Measurements from ENCODE around the gene MGME1.

The MGME1 gene, protein sequence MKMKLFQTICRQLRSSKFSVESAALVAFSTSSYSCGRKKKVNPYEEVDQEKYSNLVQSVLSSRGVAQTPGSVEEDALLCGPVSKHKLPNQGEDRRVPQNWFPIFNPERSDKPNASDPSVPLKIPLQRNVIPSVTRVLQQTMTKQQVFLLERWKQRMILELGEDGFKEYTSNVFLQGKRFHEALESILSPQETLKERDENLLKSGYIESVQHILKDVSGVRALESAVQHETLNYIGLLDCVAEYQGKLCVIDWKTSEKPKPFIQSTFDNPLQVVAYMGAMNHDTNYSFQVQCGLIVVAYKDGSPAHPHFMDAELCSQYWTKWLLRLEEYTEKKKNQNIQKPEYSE

DNA sequence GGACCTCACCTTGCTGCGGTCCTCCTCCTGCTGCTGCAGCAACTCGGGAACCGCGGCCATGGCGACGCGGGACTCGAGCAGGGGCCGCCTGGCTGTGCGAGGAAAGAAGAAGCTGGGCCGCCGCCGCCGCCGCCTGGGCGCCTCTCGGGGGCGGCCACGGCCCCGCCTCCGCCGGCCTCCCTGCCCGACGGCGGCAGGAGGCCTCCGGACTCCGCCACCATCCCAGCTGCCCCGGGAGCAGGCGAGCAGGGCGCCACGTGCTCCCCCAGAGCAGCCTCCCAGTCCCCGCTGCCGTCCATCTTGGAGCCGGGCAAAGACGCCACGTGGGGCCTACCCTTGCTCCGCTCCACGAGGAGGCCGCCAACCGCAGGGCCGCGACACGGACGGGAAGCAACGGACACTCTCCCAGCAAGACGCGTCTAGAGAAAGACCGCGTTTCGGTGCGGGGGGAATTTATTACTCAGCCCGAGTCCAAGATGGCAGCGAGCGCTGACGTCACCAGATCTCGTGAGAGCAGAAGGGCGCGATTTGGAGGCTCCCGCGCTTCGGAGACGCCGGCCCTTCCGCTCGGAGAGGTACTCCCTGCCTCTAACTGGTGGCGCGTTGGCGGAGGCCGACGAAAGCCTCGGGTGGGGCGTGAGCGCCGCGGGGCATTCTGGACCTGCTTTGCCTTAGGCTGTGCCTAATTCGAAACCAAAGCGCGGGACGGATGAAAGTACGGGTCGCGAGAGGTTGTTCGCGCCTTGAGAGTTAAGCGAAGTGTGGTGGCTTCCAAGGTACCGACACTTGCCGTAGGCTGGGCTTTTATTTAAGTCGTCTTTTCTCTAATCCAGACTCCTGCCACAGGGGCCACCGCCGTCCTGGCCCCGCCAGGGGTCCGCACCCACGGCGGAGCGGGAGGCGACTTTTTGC is at the start of gene MGME1, which contains the start of gene SNX5:
MGME1 (plus strand) TSS at position 653 of the 912 bp plus-strand sequence. CDS start 842 bp downstream, outside the sequence.
SNX5 (minus strand) TSS at position 429 of the 912 bp plus-strand sequence; CDS start at position 60, 369 bp downstream.
- DNase-seq = peak; percentile 100

DNA sequence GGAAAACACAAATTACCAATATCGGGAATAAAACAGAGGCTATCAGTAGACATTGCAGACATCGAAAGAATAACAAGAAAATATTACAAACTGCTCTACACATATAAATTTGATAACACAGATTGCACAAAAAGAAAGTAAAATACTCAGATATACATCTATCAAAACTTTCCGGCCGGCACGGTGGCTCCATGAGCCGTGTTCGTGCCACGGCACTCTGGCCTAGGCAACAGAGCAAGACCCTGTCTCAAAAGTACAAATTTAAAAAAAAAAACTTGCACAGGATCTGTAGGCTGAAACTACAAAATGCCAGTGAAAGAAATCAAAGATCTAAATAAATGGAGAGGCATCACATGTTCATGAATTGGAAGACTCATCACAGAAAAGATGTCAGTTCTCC is 49.7 kb upstream of the MGME1 start:
- no peak for DNase-seq

DNA sequence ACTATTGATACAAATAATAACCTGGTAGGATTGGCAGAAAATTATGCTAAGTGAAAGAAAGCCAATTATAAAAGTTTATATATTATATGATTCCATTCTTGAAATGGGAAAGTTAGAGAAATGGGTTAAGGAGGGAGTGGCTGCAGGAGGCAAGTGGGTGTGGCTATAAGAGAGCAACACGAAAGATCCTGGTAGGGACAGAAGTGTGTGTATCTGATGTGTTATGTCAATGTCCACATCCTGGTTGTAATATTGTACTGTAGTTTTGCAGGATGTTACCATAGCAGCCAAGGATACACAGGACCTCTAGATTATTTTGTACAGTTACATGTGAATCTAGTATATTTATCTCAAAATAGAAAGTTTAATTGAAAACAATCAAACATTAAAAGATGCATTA is 47.0 kb upstream of the MGME1 start:
- DNase-seq = no peak

DNA sequence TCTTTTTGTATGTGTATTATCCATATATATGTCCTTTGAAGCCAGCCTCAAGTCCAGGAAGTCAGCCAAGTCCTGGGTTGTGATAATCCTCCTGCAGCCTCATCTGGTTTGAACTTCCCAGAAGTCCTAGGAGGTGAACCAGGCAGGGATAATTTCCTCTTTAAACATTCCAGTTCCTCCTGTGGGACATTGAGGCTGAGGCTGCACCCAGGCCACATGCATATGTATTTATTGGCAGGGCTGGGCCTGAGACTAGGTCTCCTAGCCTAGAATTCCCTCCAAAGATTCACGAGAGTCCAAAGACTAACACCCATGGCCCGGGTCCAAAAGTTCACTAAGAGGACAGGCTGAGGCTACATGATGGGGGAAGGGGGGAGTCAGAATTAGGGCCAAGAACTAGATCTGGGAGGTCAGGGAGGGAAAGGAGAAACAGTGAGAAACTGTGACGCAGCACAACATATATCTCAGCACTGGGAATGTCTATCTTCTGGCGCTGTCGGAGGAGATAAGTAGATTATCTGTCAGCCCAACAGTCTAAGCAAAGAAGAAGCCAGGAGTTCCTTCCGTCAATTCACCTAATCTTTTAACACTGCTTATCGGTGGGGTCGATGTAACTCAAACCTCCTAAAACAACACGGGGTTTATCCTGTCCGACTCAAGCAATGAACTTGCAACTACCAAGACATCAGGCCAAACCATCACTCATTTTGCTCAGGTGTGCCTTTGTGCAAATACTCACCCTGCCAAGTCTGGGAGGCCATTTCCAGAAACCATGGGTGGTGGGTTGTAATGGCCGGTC is 43.5 kb upstream of the MGME1 start:
- DNase-seq = no peak

DNA sequence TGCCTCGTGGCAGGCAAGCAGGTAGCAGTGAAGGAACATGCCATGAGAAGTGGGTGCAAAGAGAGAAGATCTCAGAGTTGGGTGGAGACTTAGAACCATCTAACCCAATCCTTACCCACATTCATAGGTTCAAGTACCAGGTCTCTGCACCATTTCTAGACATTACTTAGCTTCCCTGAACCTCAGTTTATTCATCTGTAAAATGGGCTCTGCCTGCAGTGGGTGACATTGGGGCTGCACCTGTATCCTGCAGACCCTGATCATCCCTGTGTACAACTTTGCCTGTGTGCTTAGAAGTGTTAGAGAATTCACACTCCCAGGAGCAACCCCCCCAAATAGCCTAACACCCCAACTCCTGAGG is 42.9 kb upstream of the MGME1 start:
- no peak for DNase-seq

DNA sequence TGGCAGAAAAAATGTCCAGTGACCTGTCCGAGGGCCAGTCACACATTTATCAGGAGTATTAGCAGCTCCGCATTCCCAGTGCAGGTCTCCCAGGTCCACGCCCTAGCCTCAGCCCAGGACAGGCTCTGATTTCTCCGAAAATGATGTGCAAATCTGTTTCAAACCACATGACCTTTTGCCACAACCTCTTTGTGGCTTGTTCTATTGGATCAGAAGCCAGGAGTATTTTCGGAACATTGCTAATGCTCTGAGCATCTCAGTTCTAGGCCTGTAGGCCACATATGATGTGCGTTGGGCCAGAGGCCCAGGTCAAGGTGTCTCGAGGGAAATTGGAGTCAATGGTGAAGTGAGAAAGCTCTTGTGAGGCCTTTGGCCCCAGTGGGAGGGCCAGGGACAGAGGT is 40.6 kb upstream of the MGME1 start:
- DNase-seq = no peak

DNA sequence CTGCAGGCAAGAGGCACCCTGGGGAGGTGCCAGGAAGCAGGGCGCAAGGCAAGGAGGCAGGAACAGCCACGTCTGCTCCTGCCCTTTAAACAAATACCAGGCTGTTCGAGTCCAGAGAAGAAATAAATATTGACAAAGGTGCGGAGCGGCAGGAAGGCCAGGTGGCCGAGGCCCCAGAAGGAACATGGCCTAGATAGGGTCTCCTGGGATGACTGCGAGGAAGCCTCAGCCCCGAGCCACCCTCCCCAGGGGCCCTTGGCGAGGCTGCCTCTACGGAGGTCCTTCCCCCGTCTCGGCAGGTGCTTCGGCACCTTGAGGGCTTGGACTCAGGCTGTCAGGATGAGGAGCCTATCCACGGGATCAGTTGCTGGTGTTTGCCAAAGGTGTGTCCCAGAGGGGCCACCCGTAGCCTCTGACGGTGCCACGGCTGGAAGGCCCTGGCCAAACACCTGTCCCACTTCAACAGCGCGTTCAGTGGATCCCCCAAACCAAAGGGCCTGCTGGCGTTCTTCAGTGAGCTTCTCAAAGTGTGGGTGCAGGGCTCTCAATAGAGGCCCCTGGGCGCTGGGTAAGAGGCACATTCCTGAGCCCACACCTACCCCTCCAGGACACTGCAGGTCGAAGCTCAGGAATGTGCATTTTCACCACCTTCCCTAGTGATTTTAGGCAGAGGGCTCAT is 40.0 kb upstream of the MGME1 start:
- DNase-seq = no peak

DNA sequence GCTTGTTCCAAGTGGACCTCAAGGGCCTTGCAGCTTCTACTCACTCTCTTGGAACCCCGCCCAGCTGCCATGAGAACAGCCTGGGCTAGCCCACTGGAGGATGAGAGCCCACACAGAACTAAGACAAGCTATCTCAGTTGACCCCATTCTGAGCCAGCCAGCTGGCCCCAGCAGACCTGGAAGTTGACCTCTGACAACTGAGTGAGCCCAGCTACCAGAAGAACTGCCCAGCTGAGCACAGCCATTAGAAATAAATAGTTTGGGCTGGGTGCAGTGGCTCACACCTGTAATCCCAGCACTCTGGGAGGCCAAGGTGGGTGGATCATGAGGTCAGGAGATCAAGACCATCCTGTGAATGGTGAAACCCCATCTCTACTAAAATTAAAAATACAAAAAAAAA is 37.3 kb upstream of the MGME1 start:
- DNase-seq = no peak

DNA sequence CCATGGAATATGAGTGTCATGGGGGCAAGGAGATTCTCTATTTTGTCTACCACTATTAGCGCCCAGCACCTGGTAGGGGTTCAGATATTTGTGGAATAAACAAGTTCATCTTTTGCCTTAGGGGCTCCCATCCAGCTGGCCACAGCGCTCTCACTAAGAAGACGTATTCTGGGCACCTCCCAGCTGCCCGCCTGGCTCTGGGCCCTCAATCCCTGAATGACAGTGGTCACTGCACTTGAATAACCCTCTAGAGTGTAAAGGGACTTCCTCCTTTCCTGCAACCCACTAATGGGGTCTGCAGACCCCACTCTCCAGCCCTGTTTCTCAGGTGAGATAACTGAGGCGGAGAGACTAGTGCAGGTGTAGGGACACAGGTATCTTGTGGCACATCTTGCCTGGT is 36.4 kb upstream of the MGME1 start:
- DNase-seq = no peak

DNA sequence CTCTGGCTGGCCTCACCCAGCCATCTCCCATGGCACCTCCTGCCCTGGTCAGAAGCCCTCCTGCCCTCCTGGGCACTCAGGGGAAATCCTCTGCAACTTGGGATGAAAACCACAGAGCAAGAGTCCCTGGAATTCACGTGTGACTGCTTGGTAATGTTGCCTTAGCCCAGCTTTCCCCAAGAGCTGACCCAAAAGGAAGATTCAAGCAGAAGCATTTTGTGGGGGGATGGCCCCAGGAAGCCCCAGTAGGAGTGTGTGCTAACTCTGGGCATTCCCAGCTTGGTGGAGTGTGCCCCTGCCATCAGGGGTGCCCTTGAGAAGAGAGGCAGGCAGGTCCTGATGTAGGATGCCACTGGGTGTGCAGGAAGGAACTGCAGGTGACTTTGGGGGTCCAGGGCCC is 35.7 kb upstream of the MGME1 start:
- DNase-seq = no peak

DNA sequence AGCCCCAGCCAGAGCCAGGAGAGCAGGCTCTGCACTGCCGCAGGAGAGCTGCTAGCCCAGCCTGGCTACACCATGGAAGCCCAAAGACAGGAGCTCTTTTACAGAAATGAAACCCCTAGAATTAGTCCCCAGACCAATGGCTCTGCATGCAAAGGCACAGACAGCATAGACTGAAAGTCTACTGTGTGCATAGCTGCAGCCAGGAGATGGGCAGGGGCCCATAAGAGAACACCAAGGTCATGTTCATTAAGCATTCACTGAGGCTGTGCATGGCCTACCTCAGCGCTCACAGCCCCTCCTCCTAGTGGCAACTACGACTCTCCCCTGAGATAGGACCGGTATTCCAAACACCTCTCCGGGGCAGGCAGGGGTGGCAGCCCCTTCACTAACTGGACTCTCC is 35.1 kb upstream of the MGME1 start:
- DNase-seq = no peak

DNA sequence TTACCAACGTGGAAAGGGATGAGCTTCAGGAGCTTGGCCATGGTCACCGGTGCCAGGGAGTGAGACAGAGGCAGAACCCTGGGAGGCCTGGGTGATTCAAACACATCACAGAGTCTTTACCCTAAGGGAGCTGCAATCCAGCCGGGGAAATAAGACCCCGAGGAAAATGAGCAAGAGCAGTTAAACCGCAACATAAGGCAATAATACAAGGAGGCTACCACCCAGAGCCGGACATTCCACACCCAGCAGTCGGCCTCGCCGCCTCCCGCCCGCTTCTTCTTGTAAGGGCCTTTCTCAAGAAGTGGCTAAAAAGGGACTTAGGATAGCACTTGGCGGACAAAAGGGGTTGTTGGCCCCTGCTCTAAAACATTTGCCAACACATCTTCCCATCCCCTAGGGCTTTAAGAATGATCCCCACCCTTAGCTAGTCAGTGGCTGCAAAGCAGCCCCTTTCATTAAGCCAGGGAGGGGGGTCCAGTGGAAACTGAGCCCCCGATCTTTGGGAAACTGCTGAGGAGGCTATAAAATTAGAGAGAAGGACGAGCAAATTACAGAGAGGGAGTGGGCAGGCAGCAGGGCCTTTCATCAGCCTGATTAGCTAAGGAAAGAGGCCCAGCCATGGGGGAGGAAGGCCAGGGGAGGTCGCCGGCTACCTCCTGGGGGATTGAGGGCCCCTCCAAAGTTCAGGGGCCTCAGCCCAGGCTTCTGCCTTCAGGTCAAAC is 34.5 kb upstream of the MGME1 start:
- no peak for DNase-seq

DNA sequence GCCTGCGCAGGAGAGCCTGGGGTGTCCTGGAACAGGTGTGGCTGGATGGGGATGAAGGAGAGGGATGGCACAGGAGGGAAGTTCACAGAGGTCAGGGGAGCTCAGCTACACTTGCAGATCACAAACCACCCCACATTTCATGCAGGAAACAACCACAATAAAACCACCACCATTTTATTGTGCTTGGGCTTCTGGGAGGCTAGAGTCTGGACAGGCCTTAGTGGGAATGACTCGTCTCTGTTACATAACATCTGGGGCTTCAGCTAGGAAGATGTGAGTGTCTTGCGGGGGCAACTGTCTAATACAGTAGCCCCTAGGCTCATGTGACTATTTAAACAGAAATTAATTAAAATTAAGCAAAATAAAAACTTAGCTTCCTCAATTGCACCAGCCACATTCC is 33.6 kb upstream of the MGME1 start:
- no peak for DNase-seq

DNA sequence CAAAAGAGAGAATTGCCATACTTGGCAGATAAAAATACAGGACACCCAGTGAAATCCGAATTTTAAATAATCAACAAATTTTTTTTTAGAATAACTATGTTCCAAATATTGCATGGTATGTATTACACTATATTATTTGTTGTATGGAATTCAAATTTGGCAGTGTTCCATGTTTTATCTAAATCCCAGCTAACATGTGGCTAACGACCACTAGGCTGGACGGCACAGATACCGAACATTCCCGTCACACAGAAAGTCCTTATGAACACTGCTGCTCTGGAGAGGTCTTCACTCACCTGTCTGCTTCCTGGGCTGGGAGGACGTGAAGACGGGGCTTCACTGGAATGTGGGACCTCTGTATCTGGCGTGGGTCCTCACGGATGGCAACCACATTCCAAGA is 33.1 kb upstream of the MGME1 start:
- DNase-seq = no peak

DNA sequence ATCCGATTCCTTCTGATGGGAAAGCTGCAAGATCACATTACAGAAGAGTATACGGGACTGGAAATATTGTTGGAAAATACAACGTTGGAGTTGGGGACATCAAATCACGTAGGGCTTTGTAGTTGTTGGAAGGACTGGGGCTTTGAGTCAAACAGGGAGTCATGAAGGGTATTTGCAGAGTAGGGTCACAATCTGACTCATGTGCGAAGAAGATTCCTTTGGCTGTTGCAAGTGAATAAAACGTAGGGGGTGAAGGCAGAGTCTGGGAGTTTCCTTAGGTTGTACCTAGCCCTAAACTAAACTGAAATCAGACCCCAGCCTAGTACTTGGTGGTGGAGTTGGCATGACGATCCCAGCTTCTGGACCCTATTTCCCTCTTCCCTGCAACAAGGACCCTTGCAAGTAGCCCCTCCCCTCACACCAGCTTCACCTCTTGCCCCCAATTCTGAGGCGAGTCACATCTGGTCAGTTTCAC is 32.5 kb upstream of the MGME1 start:
- no peak for DNase-seq

DNA sequence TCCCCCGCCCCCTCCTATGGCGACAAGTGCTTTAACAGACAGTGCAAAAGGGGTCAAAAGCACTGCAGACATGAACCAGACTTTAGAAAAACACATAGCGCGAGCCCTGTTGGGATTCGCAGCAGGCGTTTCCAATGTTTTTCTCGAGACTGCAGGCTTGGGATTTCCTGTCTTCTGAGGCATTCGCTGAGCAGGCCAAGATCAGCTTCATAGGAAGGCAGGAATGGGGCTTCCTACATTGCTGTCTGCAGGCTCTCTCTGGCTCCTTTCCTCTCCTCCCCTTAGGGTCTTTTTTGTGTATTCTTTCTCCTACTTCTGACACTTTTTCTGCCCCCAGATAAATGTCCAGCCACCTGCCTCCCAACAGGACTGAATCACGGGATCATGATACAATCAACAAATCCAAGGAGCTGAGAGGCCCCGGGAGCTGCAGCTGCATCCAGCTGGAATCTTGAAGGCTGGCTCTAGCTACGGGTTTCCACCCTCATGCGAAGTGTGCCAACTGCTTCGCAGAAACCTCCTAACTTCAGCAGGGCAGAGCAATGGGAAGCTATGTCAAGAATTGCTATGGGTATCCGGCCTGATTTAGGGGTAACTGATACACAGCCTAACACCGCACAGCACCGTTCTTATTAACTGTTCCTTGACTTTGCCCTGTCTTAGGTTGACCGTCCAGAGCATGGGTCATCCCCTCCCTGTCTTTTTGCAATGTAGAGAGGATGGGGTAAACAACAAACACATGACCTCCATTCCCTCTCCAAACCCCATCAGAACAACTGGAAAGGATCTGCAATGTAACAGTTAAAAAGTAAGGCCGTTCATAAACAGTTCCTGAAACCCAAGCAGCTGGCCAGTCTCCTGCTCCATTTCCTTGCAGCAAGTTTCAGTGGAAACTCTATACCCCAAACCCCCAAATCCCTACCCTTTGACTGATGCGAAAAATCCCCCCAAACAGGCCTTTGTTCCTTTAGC is 31.8 kb upstream of the MGME1 start:
- no peak for DNase-seq

DNA sequence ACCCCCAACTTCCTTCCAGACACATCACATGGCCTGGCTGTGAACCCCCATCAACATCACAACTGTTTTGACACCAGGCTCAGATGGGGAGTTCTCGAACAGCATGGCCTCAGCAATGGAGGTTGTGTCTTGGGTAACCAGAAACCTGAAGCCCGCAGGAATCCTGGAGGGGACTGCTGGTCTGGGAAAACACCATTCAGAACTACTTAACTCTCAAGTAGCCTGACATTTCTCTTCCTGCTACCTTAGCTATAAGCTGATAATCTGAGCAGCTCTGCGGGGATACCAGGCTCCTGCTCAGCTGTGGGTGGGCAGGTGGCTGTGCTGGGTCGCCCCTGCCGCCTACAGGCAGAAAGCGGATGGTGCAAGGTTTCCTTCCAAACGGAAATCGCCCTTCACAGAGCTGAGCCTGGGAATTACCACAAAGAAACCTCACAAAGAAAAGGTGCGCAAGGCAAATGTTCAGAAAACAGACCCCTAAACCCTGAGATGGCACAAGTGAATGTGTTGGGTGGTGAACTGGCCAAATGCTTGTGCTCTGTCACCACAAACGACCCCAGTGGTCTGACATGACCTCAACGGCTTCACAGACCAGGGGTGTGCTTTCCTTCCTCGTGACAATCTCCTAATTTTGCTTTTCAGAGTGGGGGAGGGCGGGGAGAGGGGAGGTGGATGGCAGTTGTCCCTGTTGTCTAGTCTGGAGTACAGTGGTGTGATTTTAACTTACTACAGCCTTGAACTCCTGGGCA is 29.8 kb upstream of the MGME1 start:
- peak; percentile 76 for DNase-seq

DNA sequence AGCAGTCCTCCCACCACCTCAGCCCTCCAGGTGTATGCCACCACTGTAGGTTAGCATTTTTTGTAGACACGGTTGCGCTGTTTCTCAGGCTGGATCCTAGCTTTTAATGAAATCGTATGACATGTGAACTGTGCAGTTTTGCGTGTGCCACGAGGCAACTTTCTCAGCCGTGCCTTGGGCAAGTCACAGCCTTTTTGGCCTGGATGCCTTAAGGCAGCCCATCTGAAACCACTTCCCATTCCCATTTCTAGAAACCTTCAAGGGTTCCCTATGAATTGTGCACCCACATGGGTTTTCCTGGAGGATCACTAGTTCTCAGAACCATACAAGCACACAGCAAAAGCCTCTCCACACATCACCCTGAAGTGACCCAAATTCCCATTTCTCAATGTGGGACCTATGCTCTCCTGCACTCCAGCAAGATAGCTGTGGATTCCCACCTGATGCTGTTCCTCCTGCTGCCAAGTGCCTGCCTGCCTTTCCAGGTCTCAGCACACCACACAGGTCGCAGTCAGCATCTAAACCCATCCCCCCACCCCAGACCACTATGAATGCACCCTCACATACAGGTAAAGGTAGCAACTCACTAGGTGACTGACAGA is 29.1 kb upstream of the MGME1 start:
- DNase-seq = no peak

DNA sequence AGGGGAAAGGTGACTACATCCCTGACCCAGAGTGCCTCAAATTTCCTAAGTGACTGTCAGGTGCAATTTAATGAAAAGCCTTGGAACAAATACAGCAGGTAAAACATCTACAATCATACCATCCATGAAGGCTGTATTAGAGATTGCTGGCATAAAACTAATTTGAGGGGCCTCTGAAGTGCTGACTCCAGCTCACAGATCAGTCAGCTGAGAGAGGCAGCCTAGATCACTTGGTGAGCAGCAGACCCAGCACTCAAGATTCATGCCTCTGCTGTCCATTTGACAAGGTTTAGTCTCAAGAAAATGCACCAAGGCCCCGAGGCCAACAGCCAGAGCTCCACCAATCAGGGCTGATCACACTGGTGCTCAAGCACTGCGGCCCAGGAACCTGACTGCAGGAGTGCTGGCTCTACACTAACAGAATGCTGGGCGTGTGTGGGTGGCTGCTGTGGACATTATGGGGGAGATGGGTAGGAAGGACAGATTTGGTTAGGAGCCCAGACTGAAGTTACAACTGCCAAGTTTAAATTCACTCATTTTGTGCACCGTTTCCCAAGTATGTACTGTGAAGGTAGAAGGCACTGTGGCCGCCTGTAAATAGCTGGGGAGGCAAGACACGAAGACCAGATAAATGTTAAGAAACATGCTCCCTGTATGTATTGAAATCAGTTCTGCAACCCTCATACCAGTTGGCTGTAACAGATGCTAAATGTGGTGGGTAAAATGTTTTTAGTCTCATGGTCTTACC is 28.4 kb upstream of the MGME1 start:
- no peak for DNase-seq
